Loucy (cell line): ENCODE results near the gene JSRP1.

ENCODE experiments used
- H2AFZ ChIP-seq: fragments of 200-600 bp; sonication (generic); 2 replicates; pipeline ENCODE4 v1.6.0; 2016; ENCODE audit warnings: antibody characterized with exemption, mild to moderate bottlenecking, low read length, moderate library complexity
- H3F3A ChIP-seq: fragments of 200-600 bp; 2 replicates; pipeline ENCODE4 v1.6.0; 2016; ENCODE audit warnings: antibody characterized with exemption, low read depth, mild to moderate bottlenecking
- H3K27me3 ChIP-seq: fragments of 200-600 bp; sonication (generic); 2 replicates; pipeline ENCODE4 v1.6.1; 2014; ENCODE audit warnings: low read length, mild to moderate bottlenecking; ENCODE audit not compliant: insufficient read depth, poor library complexity, severe bottlenecking
- H3K36me3 ChIP-seq: fragments of 200-600 bp; sonication (generic); 2 replicates; pipeline ENCODE4 v1.6.1; 2016; ENCODE audit warnings: low read length; ENCODE audit not compliant: insufficient read depth
- H3K4me1 ChIP-seq: fragments of 200-600 bp; sonication (generic); 2 replicates; pipeline ENCODE4 v1.5.1; 2014; ENCODE audit warnings: low read length, mild to moderate bottlenecking; ENCODE audit not compliant: insufficient read depth, poor library complexity, severe bottlenecking
- H3K4me2 ChIP-seq: fragments of 200-600 bp; sonication (generic); 2 replicates; pipeline ENCODE4 v1.6.0; 2014; ENCODE audit warnings: antibody characterized with exemption, low read length, low read depth, mild to moderate bottlenecking; ENCODE audit not compliant: poor library complexity, severe bottlenecking
- H3K4me3 ChIP-seq: fragments of 200-600 bp; sonication (generic); 2 replicates; pipeline ENCODE4 v1.5.1; 2014; ENCODE audit warnings: low read length, mild to moderate bottlenecking, mixed read lengths; ENCODE audit not compliant: poor library complexity, severe bottlenecking
- H3K79me2 ChIP-seq: fragments of 200-600 bp; sonication (generic); 2 replicates; pipeline ENCODE4 v1.6.1; 2014; ENCODE audit warnings: low read length; ENCODE audit not compliant: insufficient read depth
- H3K9ac ChIP-seq: fragments of 200-600 bp; sonication (generic); 2 replicates; pipeline ENCODE4 v1.6.0; 2014; ENCODE audit warnings: mild to moderate bottlenecking, low read depth, low read length, moderate library complexity; ENCODE audit not compliant: poor library complexity, severe bottlenecking
- H3K9me2 ChIP-seq: fragments of 200-600 bp; sonication (generic); replicated peaks from 2 replicates; pipeline ENCODE4 v1.6.1; 2016; ENCODE audit warnings: low read depth, low read length, mixed read lengths
- H3K9me3 ChIP-seq: fragments of 200-600 bp; sonication (generic); 2 replicates; pipeline ENCODE4 v1.6.1; 2014; ENCODE audit warnings: mild to moderate bottlenecking, antibody characterized with exemption, low read length, low read depth; ENCODE audit not compliant: insufficient read depth
- H4K20me1 ChIP-seq: fragments of 200-600 bp; sonication (generic); 2 replicates; pipeline ENCODE4 v1.6.0; 2014; ENCODE audit warnings: antibody characterized with exemption, low read length, mild to moderate bottlenecking; ENCODE audit not compliant: insufficient read depth, poor library complexity, severe bottlenecking
- EZH2phosphoT487 ChIP-seq: fragments of 200-600 bp; IDR thresholded peaks from 2 replicates; pipeline ENCODE4 v1.6.1; 2018; ENCODE audit warnings: antibody characterized with exemption, mild to moderate bottlenecking, moderate library complexity, borderline replicate concordance
- TF ChIP-seq, protein P1 (sequence below): fragments of 200-600 bp; sonication (generic); conservative IDR thresholded peaks from 2 replicates; pipeline ENCODE4 v1.5.1; 2014; ENCODE audit warnings: mild to moderate bottlenecking, antibody characterized with exemption, low read length

Gene JSRP1, protein sequence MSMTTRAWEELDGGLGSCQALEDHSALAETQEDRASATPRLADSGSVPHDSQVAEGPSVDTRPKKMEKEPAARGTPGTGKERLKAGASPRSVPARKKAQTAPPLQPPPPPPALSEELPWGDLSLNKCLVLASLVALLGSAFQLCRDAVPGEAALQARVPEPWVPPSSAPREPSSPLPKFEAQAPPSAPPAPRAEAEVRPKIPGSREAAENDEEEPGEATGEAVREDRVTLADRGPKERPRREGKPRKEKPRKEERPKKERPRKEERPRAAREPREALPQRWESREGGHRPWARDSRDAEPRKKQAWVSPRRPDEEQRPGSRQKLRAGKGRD

DNA sequence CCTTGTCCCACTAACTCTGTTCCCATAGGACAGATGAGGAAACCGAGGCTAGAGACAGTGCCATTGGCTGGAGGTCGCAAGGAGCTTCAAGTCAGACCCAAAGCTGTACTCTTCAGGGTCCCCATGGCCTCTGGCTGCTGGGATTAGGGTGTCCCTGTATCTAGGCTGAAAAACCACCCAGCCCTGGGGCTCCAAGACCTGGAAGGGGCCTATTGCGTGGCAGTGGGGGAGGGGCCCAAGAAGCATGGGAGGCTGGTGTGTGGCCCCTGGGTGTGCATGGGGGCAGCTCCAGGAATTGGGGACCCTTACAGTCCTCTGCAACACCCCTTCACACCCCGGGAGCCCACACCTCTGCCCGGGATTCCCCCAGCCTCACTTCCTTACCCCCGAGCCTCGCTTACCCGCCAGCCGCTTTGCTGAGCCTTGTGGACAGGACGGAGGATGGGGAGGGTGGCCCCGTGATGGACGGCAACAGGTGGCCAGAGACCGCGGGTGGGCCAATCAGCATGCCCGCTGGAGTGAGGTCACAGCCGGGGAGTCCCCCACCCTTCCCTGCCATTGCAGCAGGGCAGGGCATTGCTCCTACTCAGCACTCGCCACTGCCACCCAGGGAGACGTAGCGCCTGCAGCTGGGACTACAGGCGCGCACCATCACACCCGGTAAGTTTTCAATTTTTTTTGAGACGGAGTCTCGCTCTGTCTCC is at the start of gene JSRP1:
Gene JSRP1, minus strand, starts transcription at position 436 of the 704 bp plus-strand sequence. CDS start 1,103 bp downstream, outside the sequence.
- Histone ChIP-seq H3K9me2 (no peaks in the 10 kb centered on the region), H3K27me3 (no peaks in the 10 kb centered on the region), H3F3A (no peaks in the 10 kb centered on the region), H3K9ac (no peak within 1 kb of the TSS), H3K4me2 (no peak within 1 kb of the TSS), H4K20me1 (no peaks in the 10 kb centered on the region), H2AFZ (no peak within 1 kb of the TSS), H3K79me2 (no peaks in the 10 kb centered on the region), H3K4me3 (no peak within 1 kb of the TSS), H3K9me3 (no peaks in the 10 kb centered on the region), H3K36me3 (no peaks in the 10 kb centered on the region), H3K4me1 (no peaks in the 10 kb centered on the region)
- no peak for TF ChIP-seq EZH2phosphoT487
- TF ChIP-seq, protein P1, sequence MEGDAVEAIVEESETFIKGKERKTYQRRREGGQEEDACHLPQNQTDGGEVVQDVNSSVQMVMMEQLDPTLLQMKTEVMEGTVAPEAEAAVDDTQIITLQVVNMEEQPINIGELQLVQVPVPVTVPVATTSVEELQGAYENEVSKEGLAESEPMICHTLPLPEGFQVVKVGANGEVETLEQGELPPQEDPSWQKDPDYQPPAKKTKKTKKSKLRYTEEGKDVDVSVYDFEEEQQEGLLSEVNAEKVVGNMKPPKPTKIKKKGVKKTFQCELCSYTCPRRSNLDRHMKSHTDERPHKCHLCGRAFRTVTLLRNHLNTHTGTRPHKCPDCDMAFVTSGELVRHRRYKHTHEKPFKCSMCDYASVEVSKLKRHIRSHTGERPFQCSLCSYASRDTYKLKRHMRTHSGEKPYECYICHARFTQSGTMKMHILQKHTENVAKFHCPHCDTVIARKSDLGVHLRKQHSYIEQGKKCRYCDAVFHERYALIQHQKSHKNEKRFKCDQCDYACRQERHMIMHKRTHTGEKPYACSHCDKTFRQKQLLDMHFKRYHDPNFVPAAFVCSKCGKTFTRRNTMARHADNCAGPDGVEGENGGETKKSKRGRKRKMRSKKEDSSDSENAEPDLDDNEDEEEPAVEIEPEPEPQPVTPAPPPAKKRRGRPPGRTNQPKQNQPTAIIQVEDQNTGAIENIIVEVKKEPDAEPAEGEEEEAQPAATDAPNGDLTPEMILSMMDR, result no peak

DNA sequence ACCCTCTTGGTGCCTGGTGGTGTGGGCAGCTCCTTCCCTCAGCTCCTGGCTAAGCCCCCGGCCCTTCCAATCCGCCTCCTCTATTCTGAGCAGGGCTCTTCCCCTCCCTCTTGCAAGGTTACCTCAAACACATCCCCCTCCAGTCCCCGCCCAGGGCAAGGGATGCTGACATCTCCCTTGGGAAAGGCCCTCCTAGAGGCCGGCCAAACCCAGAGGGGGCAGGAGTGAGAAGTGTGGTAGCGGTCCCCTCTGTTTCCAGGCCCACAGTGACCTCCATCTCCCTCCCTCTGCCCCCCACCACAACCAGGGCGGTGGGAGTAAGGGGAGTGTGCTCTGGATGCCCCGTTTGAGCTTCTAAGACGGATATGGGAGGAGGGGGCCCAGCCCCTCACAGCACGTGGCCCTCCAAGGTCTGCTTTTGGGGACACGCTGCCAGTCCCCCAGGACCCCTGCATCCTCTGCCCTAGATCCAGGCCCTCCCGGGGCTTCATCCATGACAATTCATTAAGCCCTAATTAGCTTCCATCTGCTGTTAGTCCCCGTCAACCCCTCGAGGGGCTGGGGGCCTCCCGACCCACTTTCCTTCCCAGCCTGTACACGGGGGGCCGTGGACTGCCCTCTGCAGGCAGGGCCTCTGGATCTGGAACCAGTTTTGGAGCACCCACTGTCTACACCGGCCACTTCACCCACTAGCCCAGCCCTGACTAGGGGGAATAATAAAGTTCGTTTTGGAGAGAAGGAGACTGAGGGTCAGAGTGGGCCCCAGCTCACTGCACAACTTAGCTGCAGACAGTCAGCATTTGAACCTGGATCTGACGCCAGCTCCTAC is 49.4 kb upstream of the JSRP1 start:
- Histone ChIP-seq H3K79me2 (no peaks in the 10 kb centered on the region), H3K4me3 (no peak overlapping the region), H3K36me3 (no peaks in the 10 kb centered on the region), H3F3A (no peaks in the 10 kb centered on the region), H4K20me1 (no peaks in the 10 kb centered on the region), H3K4me2 (no peak overlapping the region), H3K9me3 (no peaks in the 10 kb centered on the region), H3K9me2 (no peaks in the 10 kb centered on the region), H3K27me3 (no peaks in the 10 kb centered on the region), H3K9ac (no peak overlapping the region), H2AFZ (no peak overlapping the region), H3K4me1 (no peaks in the 10 kb centered on the region)
- TF ChIP-seq EZH2phosphoT487, result no peak
- TF ChIP-seq, protein P1, result no peak

DNA sequence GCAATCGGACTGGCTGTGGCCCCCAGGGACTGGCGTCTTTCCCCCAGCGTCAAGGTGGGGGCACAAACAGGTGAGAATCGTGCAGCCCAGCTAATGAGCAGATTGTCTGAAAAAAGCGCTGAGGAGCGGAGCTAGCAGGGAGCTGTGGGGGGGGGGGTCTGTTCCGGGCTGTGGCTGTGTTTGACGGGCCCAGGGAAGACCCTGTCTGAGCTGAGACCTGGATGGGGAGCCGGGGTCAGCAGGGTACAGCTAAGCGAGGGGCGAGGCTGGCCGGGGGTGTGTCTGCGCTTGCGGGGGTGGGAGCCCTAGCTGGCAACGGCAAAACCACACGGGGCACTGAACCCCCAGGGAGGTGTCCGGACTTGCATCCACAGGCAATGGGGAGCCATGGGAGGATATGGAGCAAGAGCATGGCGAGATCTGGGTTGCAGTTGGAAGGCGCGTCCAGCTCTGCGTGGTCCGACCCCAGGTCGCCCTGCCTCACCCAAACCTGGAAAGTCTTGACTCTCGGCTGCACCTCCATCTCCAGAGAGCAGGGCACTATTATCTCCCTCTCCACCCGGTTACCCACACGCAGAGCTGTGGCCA is 47.1 kb upstream of the JSRP1 start:
- TF ChIP-seq, protein P1, result no peak
- TF ChIP-seq EZH2phosphoT487, result no peak
- Histone ChIP-seq H3F3A (no peaks in the 10 kb centered on the region), H4K20me1 (no peaks in the 10 kb centered on the region), H3K4me2 (no peak overlapping the region), H3K79me2 (no peaks in the 10 kb centered on the region), H3K4me3 (no peak overlapping the region), H3K9me2 (no peaks in the 10 kb centered on the region), H3K27me3 (no peaks in the 10 kb centered on the region), H3K36me3 (no peaks in the 10 kb centered on the region), H2AFZ (no peak overlapping the region), H3K4me1 (no peaks in the 10 kb centered on the region), H3K9me3 (no peaks in the 10 kb centered on the region), H3K9ac (no peak overlapping the region)
